Measurements from ENCODE around the gene GAB3.

DNA sequence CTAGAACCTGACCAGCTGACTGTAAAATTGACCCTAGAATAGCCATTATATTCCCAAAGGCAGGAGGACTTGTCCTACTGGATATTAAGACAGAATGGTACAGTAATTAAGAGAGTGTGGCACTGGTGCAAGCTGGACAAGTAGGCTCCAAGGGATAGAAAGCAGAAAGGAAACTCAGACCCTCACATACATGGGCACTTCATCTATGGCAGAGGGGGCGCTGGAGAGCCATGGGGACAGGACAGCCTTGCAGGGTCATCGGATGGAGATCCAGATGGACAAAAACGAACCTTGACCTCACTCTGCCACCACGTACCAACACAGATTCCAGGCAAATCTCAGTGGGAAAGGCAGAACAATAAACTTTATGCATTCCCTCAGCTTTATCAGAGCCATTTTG lies 40.6 kb downstream of the GAB3 start:
- TF ChIP-seq CTCF (IDR thresholded peaks at IDR 0.05; ENCODE audit: insufficient read depth, low read length, poor library complexity, severe bottlenecking) (no peak), EZH2phosphoT487 (conservative IDR thresholded peaks at IDR 0.05; ENCODE audit: low read length) (no peak)

Measured in SU-DHL-6 (cell line).